T-cell (primary cell): ENCODE data around the gene TMEM208. TPM values are rescaled to one million over a fixed set of nuclear protein-coding genes. Genes with fewer than 3 reads are reported as not detected.

Experiments
- ATAC-seq, 4 experiments: fragments of 200-7000 bp in 3 of 4; fragments of 150-1000 bp in 1 of 4; cut with Tn5 transposase; replicated peaks in 1 of 4; 1 replicate in 3 of 4; 2 replicates in 1 of 4; pipeline ENCODE4 v1.10.0; 2021; ENCODE audit warnings: moderate library complexity in 3 of 4, mild to moderate bottlenecking in 2 of 4, moderate number of reproducible peaks in 1 of 4
- CTCF ChIA-PET, 2 donors: fragments of 300-600 bp; sonication (Branson Sonifier 250); formaldehyde crosslinking; loops; one replicate each; lab custom pipeline; 2022; ENCODE audit warnings: antibody characterized with exemption in 2 of 2; lab: Charles Lee
- POLR2A ChIA-PET, 2 donors: fragments of 300-600 bp; sonication (Branson Sonifier 250); formaldehyde crosslinking; loops; one replicate each; lab custom pipeline; 2022; ENCODE audit warnings: antibody characterized with exemption in 2 of 2; lab: Charles Lee
- DNase-seq, 35 experiments: peaks; one replicate each; pipeline versions ENCODE4 v3.0.0 to v3.0.0-alpha.2; 2013 to 2023
- H3K27ac ChIP-seq: one replicate; pipeline ENCODE4 v1.5.1; 2013; ENCODE audit warnings: low read length
- H3K27me3 ChIP-seq, 2 experiments: replicated peaks in 1 of 2; 1 replicate in 1 of 2; 2 replicates in 1 of 2; pipeline versions ENCODE4 v1.6.1 to v1.7.0; 2013; ENCODE audit warnings: low read length in 1 of 2, mixed read lengths in 1 of 2; ENCODE audit not compliant: control insufficient read depth in 2 of 2, insufficient read depth in 2 of 2; ENCODE audit errors: extremely low read depth in 1 of 2
- H3K36me3 ChIP-seq, 2 donors: 1 replicate in 1 of 2; 2 replicates in 1 of 2; pipeline versions ENCODE4 v1.6.1 to v1.7.0; 2013; ENCODE audit warnings: low read length in 1 of 2; ENCODE audit not compliant: control insufficient read depth in 2 of 2, insufficient read depth in 1 of 2; ENCODE audit errors: extremely low read depth in 1 of 2
- H3K4me1 ChIP-seq, 2 experiments: 1 replicate in 1 of 2; 2 replicates in 1 of 2; pipeline versions ENCODE4 v1.6.1 to v1.7.0; 2013; ENCODE audit warnings: low read length in 2 of 2, mixed read lengths in 1 of 2; ENCODE audit not compliant: insufficient read depth in 2 of 2, control insufficient read depth in 1 of 2; ENCODE audit errors: extremely low read depth in 1 of 2
- H3K4me3 ChIP-seq, 2 donors: 1 replicate in 1 of 2; 2 replicates in 1 of 2; pipeline versions ENCODE4 v1.5.1 to v1.7.0; 2013; ENCODE audit warnings: mild to moderate bottlenecking in 2 of 2, low read length in 1 of 2, moderate library complexity in 1 of 2; ENCODE audit not compliant: control insufficient read depth in 1 of 2; ENCODE audit errors: extremely low read depth in 1 of 2
- H3K9me3 ChIP-seq: 2 replicates; pipeline ENCODE4 v1.7.0; 2013
- H3K27ac Mint-ChIP-seq, 2 donors: one replicate each; pipeline ENCODE4 v1.8.0; 2020 to 2021; ENCODE audit warnings: mild to moderate bottlenecking in 2 of 2, mixed read lengths in 2 of 2
- H3K27me3 Mint-ChIP-seq, 2 donors: one replicate each; pipeline ENCODE4 v1.8.0; 2021 to 2022; ENCODE audit warnings: mixed read lengths in 2 of 2
- H3K36me3 Mint-ChIP-seq: one replicate; pipeline ENCODE4 v1.8.0; 2021; ENCODE audit warnings: mixed read lengths
- H3K4me1 Mint-ChIP-seq, 3 donors: one replicate each; pipeline ENCODE4 v1.8.0; 2020 to 2022; ENCODE audit warnings: mixed read lengths in 3 of 3, mild to moderate bottlenecking in 1 of 3
- H3K4me3 Mint-ChIP-seq, 3 donors: one replicate each; pipeline ENCODE4 v1.8.0; 2020 to 2022; ENCODE audit warnings: mild to moderate bottlenecking in 3 of 3, mixed read lengths in 3 of 3, moderate library complexity in 3 of 3
- H3K9me3 Mint-ChIP-seq, 3 donors: one replicate each; pipeline ENCODE4 v1.8.0; 2020 to 2022; ENCODE audit warnings: mixed read lengths in 3 of 3
- WGBS: methylation state at CpG from one replicate; pipeline ENCODE4 v1.1.5; 2013; ENCODE audit warnings: missing lambda C conversion rate; ENCODE audit not compliant: insufficient coverage; 5-methylcytosine and 5-hydroxymethylcytosine counted together
- total RNA-seq, 35 experiments: library from RNA in 6 of 35; stranded (reverse) in 6 of 35; fragments of 120-200 nt in 1 of 35; gene quantifications; one replicate each; pipeline versions ENCODE4 v1.2.1 to v1.2.4 and lab custom pipeline; 2013 to 2026

Gene TMEM208
- total RNA-seq, 5 donors from 2014 or later (not counting 1 experiment from before 2014, with no cell fraction given): 28.5 to 40.3 (median 34.8) TPM

DNA sequence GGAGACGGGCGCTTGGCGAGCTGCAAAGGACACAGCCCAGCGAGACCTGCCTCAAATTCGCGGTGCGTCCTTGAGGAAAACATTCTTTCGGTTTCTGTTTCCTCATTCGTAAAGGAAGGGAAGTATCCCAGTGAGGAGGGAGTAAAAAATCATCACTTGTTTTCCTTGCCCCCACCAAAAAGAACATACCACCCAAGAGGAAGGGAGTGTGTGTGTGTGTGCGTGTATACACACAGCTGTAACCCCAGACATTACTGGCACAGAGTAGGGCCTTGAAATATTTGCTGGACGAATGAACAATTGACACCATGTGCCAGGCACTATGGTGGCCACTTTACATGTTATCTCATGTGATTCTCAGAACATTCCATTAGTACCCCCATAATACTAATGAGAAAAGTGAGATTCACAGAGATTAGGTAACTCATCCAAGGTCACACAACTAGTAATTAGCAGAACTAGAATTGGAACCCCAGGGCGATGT lies 41.2 kb upstream of the TMEM208 start:
- no peak overlapping the region for H3K4me3 ChIP-seq
- H3K9me3 Mint-ChIP-seq: no peaks in the 10 kb centered on the region
- peak overlapping the region in 1 of 3 donors; percentile 82 for H3K4me3 Mint-ChIP-seq
- H3K4me1 Mint-ChIP-seq: peaks cover 11 to 15% (median 14%) of the 10 kb centered on the region in 3 donors
- H3K27ac Mint-ChIP-seq: peak overlapping the region in 1 of 2 donors; percentile 77
- 100% methylated on average over 1 of the region's 12 CpGs for WGBS
- no peaks in the 10 kb centered on the region for H3K9me3 ChIP-seq
- H3K36me3 ChIP-seq: no peaks in the 10 kb centered on the region
- H3K4me1 ChIP-seq: peaks cover 4 to 22% of the 10 kb centered on the region in 2 experiments
- H3K27me3 Mint-ChIP-seq: peaks cover 0 to 6% of the 10 kb centered on the region in 2 donors
- H3K27ac ChIP-seq: no peak overlapping the region
- ChIA-PET CTCF (interaction anchor here (0.6 to 1.6 kb wide), 5 partner anchors 10 to 694 kb away, joined by 3 to 10 read pairs (median 4); partner anchors contain the start of genes FBXL8 (in 1 of the 2) and TRADD (in 1 of the 2)), POLR2A (no interaction called here)
- DNase-seq (no peak), ATAC-seq (no peak)
- H3K36me3 Mint-ChIP-seq: no peaks in the 10 kb centered on the region
- H3K27me3 ChIP-seq: peaks cover 0 to 34% of the 10 kb centered on the region in 2 experiments

DNA sequence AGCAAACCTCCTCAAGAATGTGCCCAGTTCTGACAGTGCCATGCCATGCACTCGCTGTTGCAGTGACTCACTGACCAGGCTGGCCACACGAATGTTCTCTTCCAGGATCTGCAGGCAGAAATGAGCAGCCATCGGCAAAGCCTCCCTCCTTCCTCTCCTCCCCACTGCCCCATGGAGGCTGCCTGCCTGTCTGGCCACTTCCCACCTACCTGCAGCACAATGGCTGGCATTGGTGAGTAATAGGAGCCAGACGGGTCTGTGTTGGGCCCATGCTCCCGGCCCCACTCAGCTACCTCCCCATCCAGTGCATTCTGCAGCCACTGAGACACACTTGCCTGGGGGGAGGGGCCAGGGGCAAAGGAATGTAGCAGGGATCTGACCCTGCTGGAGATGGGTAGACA lies 40.4 kb upstream of the TMEM208 start:
- no peaks in the 10 kb centered on the region for H3K36me3 ChIP-seq
- POLR2A ChIA-PET: no interaction called here
- peak overlapping the region in 1 of 3 donors; percentile 5 for H3K4me3 Mint-ChIP-seq
- DNase-seq: no peak
- peaks cover 6 to 26% of the 10 kb centered on the region in 2 experiments for H3K4me1 ChIP-seq
- no peaks in the 10 kb centered on the region for H3K36me3 Mint-ChIP-seq
- 86% methylated on average over 2 of the region's 5 CpGs for WGBS
- H3K27ac ChIP-seq: no peak overlapping the region
- peaks cover 0 to 6% of the 10 kb centered on the region in 2 donors for H3K27me3 Mint-ChIP-seq
- H3K9me3 Mint-ChIP-seq: no peaks in the 10 kb centered on the region
- no peaks in the 10 kb centered on the region for H3K9me3 ChIP-seq
- no peak for ATAC-seq
- CTCF ChIA-PET: interaction anchor here in 1 of 2 donors (1.1 kb wide), 1 partner anchor 232 kb away, joined by 3 read pairs; no protein-coding TSS in a partner anchor
- H3K27me3 ChIP-seq: peaks cover 0 to 34% of the 10 kb centered on the region in 2 experiments
- peaks cover 16 to 18% (median 18%) of the 10 kb centered on the region in 3 donors for H3K4me1 Mint-ChIP-seq
- no peak overlapping the region for H3K27ac Mint-ChIP-seq
- H3K4me3 ChIP-seq: no peak overlapping the region

DNA sequence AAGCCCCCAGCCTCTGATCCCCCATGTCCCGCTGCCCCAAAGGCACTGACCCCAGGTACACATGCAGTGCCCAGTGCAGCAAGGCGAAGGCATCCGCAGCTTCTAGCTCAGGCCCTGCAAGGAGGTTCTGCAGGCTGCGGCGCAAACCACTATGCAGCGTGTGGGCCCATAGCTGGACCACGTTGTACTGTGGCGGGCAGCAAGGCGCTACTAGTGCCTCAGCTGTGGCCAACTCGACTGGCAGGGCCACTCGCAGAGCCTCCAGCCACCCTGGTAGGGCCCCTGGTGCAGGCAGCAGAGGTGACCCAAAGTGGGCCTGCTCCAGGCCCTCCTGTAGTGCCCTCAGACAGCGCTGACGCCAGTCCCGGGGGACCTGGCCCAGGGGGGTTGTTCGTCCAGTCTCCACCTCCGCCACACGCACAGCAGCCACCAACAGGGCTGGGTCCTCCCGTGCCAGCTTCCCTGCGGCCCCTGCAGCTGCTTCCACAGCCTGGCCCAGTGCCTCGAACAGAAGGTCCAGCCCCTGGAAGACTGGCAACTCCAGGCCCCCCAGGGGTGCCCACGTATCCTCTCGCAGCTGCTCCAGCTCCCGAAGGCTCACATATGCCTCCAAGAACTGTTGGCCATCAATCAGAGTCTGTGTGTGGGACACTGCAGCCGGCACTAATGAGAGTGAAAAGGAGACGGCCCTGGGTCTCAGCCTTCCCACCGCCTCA lies 39.6 kb upstream of the TMEM208 start:
- ChIA-PET CTCF (interaction anchor here in 1 of 2 donors (1.1 kb wide), 1 partner anchor 233 kb away, joined by 3 read pairs; no protein-coding TSS in a partner anchor), POLR2A (interaction anchor here in 1 of 2 donors (0.6 kb wide), 1 partner anchor 159 kb away, joined by 7 read pairs; no protein-coding TSS in a partner anchor)
- Histone ChIP-seq H3K4me3 (no peak overlapping the region), H3K36me3 (no peaks in the 10 kb centered on the region), H3K27ac (no peak overlapping the region), H3K27me3 (peaks cover 0 to 34% of the 10 kb centered on the region in 2 experiments), H3K9me3 (no peaks in the 10 kb centered on the region), H3K4me1 (peaks cover 9 to 32% of the 10 kb centered on the region in 2 experiments)
- Mint-ChIP-seq H3K9me3 (no peaks in the 10 kb centered on the region), H3K27ac (no peak overlapping the region), H3K4me3 (peak overlapping the region in 1 of 3 donors; percentile 5), H3K27me3 (peaks cover 0 to 6% of the 10 kb centered on the region in 2 donors), H3K36me3 (no peaks in the 10 kb centered on the region), H3K4me1 (peaks cover 21 to 23% (median 23%) of the 10 kb centered on the region in 3 donors)
- ATAC-seq (no peak), DNase-seq (no peak)
- 91% methylated on average over 25 of the region's 26 CpGs for WGBS

DNA sequence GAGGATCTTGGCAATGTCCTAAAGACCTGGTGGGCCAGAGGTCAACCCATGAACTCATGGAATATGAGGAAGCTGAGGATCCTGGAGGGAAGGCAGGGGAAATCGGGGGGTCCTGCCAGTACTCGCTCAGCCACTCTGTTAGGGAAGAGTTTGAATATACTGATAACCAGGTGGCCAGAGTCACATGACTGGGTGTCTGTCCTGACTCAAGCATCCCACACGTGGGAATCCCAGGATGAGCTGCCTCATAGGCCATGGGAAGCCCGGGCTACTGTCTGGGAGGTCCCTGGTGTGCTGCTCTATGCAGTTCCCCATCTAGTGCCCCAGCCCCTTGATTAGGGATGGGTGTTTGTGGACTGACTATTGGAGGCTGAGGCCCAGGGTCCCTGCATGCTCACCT lies 38.6 kb upstream of the TMEM208 start:
- peaks cover 0 to 6% of the 10 kb centered on the region in 2 donors for H3K27me3 Mint-ChIP-seq
- no peak for DNase-seq
- H3K4me3 ChIP-seq: no peak overlapping the region
- H3K9me3 Mint-ChIP-seq: no peaks in the 10 kb centered on the region
- peaks cover 5 to 36% of the 10 kb centered on the region in 2 experiments for H3K4me1 ChIP-seq
- H3K9me3 ChIP-seq: no peaks in the 10 kb centered on the region
- H3K27ac ChIP-seq: no peak overlapping the region
- no peak overlapping the region for H3K4me3 Mint-ChIP-seq
- peaks cover 0 to 34% of the 10 kb centered on the region in 2 experiments for H3K27me3 ChIP-seq
- 35% methylated on average over 2 of the region's 4 CpGs for WGBS
- ATAC-seq: no peak
- peaks cover 27 to 33% (median 32%) of the 10 kb centered on the region in 3 donors for H3K4me1 Mint-ChIP-seq
- H3K27ac Mint-ChIP-seq: no peak overlapping the region
- ChIA-PET CTCF (interaction anchor here in 1 of 2 donors (0.6 kb wide), 1 partner anchor 69 kb away, joined by 8 read pairs; no protein-coding TSS in a partner anchor), POLR2A (no interaction called here)
- peaks cover 0 to 4% of the 10 kb centered on the region in 2 donors for H3K36me3 ChIP-seq
- H3K36me3 Mint-ChIP-seq: no peaks in the 10 kb centered on the region

DNA sequence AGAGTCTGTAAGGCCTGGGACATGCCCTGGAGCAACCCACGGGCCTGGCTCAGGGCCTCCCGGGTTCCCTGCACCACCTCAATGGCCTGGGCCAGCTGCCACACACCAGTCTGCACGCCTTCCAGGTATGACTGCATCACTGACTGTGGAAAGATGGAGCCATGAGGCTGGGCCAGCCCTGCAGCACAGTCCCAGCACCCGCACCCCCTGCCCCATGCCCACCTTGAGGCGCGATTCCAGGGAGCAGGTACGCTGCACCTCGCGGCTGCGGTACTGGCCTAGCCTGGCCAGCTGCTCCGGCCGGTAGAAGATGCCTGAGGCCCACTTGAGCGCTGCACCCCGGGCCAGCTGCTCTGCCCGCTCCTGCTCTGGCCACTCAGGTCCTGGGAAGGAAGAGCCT lies 38.1 kb upstream of the TMEM208 start:
- H3K9me3 Mint-ChIP-seq: no peaks in the 10 kb centered on the region
- ChIA-PET CTCF (no interaction called here), POLR2A (no interaction called here)
- peaks cover 32 to 38% (median 36%) of the 10 kb centered on the region in 3 donors for H3K4me1 Mint-ChIP-seq
- H3K36me3 Mint-ChIP-seq: peaks cover under 1% of the 10 kb centered on the region
- DNase-seq (no peak), ATAC-seq (no peak)
- Histone ChIP-seq H3K27me3 (peaks cover 0 to 34% of the 10 kb centered on the region in 2 experiments), H3K4me1 (peaks cover 5 to 40% of the 10 kb centered on the region in 2 experiments), H3K9me3 (no peaks in the 10 kb centered on the region), H3K27ac (no peak overlapping the region), H3K36me3 (peaks cover 0 to 4% of the 10 kb centered on the region in 2 donors), H3K4me3 (no peak overlapping the region)
- H3K27me3 Mint-ChIP-seq: peaks cover 0 to 6% of the 10 kb centered on the region in 2 donors
- 92% methylated on average over 12 of the region's 15 CpGs for WGBS
- H3K4me3 Mint-ChIP-seq: no peak overlapping the region
- no peak overlapping the region for H3K27ac Mint-ChIP-seq

DNA sequence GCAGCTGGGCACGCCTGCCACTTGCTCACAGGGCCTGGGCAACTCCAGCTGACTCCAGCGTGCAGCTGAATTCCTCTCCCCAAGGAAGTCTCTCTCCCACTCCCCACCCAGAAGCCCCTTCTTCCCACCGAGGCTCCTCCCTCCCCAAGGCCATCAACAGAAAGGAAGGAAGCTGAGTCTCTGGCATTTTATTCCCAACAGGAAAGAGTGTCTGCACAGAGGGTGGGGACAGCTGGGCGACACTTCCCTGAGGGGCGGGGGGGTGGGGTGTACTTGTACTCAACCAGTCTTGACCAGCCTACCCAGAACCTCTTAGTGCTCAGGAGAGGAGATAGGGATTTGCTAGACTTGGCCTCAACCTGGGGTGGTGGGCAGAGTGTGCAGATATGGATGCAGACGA lies 36.9 kb upstream of the TMEM208 start, which contains the start of gene EXOC3L1:
Gene EXOC3L1 (minus strand): TSS at position 96 of the 400 bp plus-strand sequence. CDS start 460 bp downstream, outside the sequence.
- H3K4me3 Mint-ChIP-seq: peak within 1 kb of the TSS in 1 of 3 donors; percentile 87
- Histone ChIP-seq H3K4me1 (peaks cover 5 to 45% of the 10 kb centered on the region in 2 experiments), H3K36me3 (peaks cover 7 to 15% of the 10 kb centered on the region in 2 donors), H3K27me3 (peaks cover 0 to 33% of the 10 kb centered on the region in 2 experiments), H3K27ac (no peak within 1 kb of the TSS), H3K9me3 (no peaks in the 10 kb centered on the region), H3K4me3 (no peak within 1 kb of the TSS)
- peaks cover 3% of the 10 kb centered on the region for H3K36me3 Mint-ChIP-seq
- no peaks in the 10 kb centered on the region for H3K9me3 Mint-ChIP-seq
- H3K27ac Mint-ChIP-seq: no peak within 1 kb of the TSS
- ATAC-seq (no peak), DNase-seq (no peak)
- peaks cover 0 to 6% of the 10 kb centered on the region in 2 donors for H3K27me3 Mint-ChIP-seq
- H3K4me1 Mint-ChIP-seq: peaks cover 34 to 42% (median 39%) of the 10 kb centered on the region in 3 donors
- ChIA-PET POLR2A (no interaction called here), CTCF (interaction anchor here (0.5 to 0.7 kb wide), 2 partner anchors 22 to 43 kb away, joined by 3 read pairs; no protein-coding TSS in a partner anchor)
- WGBS: 82% methylated on average over 3 of the region's 6 CpGs
